Stimulated activated CD8-positive, alpha-beta memory T cell treated with anti-CD3 and anti-CD28 coated beads, Interleukin-4, amount 100 ng/mL, for 4 hours (primary cell): ENCODE data around the gene ANKRD55.

Experiments used
- DNase-seq, 2 donors: peaks; one replicate each; pipeline ENCODE4 v3.0.0-alpha.2; 2020; ENCODE audit warnings: low read depth in 2 of 2, low spot score in 1 of 2

The ANKRD55 gene

DNA sequence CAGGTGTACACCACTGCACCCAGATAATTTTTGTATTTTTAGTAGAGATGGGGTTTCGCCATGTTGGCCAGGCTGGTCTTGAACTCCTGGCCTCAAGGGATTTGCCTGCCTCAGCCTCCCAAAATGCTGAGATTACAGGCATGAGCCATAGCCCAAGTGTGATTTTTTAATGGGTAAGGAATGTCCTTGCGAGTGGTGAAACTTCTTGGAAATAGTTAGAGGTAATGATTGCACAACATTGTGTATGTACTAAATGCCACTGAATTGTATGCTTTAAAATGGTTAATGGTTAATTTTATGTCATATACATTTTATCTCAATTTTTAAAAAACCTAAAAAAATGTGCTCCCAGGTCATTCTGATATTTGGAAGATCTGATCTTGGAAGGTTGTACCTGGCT, 178.5 kb downstream of the ANKRD55 start:
- DNase-seq = no peak

- DNase-seq = no peak
Observed at GRCh38 chr5:56053363-56053762, 179.8 kb downstream of the ANKRD55 start.

DNA sequence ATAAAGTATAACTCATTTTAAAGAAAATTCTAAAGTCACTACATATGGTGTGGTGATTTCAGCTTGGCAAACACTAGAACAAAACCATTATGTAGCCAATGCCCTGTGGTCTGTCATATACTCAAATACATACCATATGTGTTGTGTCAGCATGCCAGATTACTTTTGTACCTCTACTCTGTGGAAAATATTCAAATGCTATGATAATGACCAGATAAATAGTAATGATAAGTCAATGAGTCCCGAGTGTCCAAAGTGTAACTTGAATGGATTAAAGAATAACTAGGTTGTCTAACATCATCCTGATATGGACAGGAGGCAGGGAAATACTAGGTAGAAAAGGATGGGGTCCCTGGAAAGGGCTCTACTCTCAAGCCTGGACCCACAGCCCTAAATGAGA, 180.4 kb downstream of the ANKRD55 start:
- no peak for DNase-seq

DNA sequence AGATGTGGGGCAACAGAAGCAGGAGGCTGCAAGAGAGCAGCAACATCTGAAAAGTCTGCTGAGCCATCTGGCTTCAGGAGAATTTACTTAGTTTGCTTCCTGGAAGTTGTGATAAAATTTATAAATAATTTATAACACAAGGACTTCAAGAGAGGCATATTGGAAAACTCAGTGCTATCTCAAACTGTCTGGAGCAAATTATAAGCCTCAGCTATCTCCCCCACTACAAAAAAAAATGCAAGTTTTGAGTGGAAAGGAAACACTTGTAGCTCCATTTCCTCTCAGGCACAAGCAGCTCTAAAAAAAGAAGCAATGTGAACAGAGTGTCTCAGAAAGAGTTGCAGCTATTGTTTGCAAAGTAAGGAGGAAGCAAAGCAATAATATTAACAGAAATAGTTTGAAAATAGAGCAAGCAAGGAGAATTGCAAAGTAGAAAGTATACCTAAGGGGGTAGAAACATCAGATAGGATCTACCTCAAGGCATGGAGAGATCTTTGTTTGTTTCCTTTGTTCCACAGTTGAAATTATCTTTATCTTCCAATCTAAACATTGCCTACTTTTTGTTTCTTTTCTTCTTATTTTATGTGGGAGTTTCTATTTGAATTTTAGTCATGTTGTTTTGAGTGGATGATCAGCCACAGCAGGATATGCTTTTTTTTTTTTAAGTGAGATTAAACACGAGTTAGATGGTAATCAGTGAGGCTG, 182.4 kb downstream of the ANKRD55 start:
- no peak for DNase-seq
